Measurements from ENCODE around the gene MEST. TPM values are rescaled to one million over a fixed set of nuclear protein-coding genes. Genes with fewer than 3 reads are reported as not detected.

The MEST gene
- total and polyA plus RNA-seq, 2 donors from 2014 or later: 23.6 to 31.0 TPM

GRCh38 chr7:130473289-130473688, 18.6 kb upstream of the MEST start:
- no peaks in the 10 kb centered on the region for H3K27me3 ChIP-seq (ENCODE audit: control insufficient read depth, insufficient read depth, low read length)
- intact Hi-C loops (cut with DNase I): no loop called here
- H3K36me3 ChIP-seq (ENCODE audit: control insufficient read depth in 2 of 3, insufficient read depth in 3 of 3, low read length in 3 of 3): no peaks in the 10 kb centered on the region
- peaks cover 0 to 4% (median 0%) of the 10 kb centered on the region in 3 donors for H3K9me3 ChIP-seq (ENCODE audit: control insufficient read depth in 2 of 3, insufficient read depth in 1 of 3, low read length in 3 of 3)
- no peak for TF ChIP-seq CTCF (IDR thresholded peaks at IDR 0.05; ENCODE audit: borderline replicate concordance, extremely low read depth, insufficient read depth)
- FAIRE-seq: no peak
- no peak overlapping the region for H3K9ac ChIP-seq (ENCODE audit: low read length in 3 of 3)
- H3K4me3 ChIP-seq (ENCODE audit: low read length in 3 of 3): no peak overlapping the region
- H3K27ac ChIP-seq (ENCODE audit: low read depth in 2 of 2, low read length in 2 of 2): no peak overlapping the region
- no peak for DNase-seq
- no peaks in the 10 kb centered on the region for H3K4me1 ChIP-seq (ENCODE audit: control insufficient read depth in 2 of 3, insufficient read depth in 2 of 3, low read depth in 1 of 3, low read length in 3 of 3)

GRCh38 chr7:130473876-130474275, 18.0 kb upstream of the MEST start:
- TF ChIP-seq CTCF (IDR thresholded peaks at IDR 0.05; ENCODE audit: borderline replicate concordance, extremely low read depth, insufficient read depth): no peak
- Histone ChIP-seq H3K4me1 (ENCODE audit: control insufficient read depth in 2 of 3, insufficient read depth in 2 of 3, low read depth in 1 of 3, low read length in 3 of 3) (no peaks in the 10 kb centered on the region), H3K9me3 (ENCODE audit: control insufficient read depth in 2 of 3, insufficient read depth in 1 of 3, low read length in 3 of 3) (peaks cover 0 to 7% (median 0%) of the 10 kb centered on the region in 3 donors), H3K27me3 (ENCODE audit: control insufficient read depth, insufficient read depth, low read length) (no peaks in the 10 kb centered on the region), H3K4me3 (ENCODE audit: low read length in 3 of 3) (no peak overlapping the region), H3K36me3 (ENCODE audit: control insufficient read depth in 2 of 3, insufficient read depth in 3 of 3, low read length in 3 of 3) (no peaks in the 10 kb centered on the region), H3K27ac (ENCODE audit: low read depth in 2 of 2, low read length in 2 of 2) (no peak overlapping the region), H3K9ac (ENCODE audit: low read length in 3 of 3) (no peak overlapping the region)
- no peak for FAIRE-seq
- intact Hi-C loops (cut with DNase I): no loop called here
- no peak for DNase-seq

- Histone ChIP-seq H3K27me3 (ENCODE audit: control insufficient read depth, insufficient read depth, low read length) (no peaks in the 10 kb centered on the region), H3K9ac (ENCODE audit: low read length in 3 of 3) (no peak overlapping the region), H3K4me3 (ENCODE audit: low read length in 3 of 3) (no peak overlapping the region), H3K36me3 (ENCODE audit: control insufficient read depth in 2 of 3, insufficient read depth in 3 of 3, low read length in 3 of 3) (no peaks in the 10 kb centered on the region), H3K9me3 (ENCODE audit: control insufficient read depth in 2 of 3, insufficient read depth in 1 of 3, low read length in 3 of 3) (peaks cover 0 to 7% (median 0%) of the 10 kb centered on the region in 3 donors), H3K27ac (ENCODE audit: low read depth in 2 of 2, low read length in 2 of 2) (no peak overlapping the region), H3K4me1 (ENCODE audit: control insufficient read depth in 2 of 3, insufficient read depth in 2 of 3, low read depth in 1 of 3, low read length in 3 of 3) (no peaks in the 10 kb centered on the region)
- FAIRE-seq (no peak), DNase-seq (no peak)
- intact Hi-C loops (cut with DNase I): no loop called here
- no peak for TF ChIP-seq CTCF (IDR thresholded peaks at IDR 0.05; ENCODE audit: borderline replicate concordance, extremely low read depth, insufficient read depth)
Observed at GRCh38 chr7:130475776-130476175, 16.1 kb upstream of the MEST start.

Data from kidney (tissue), 14 donors.